ENCODE data around the gene HMGCL.
"Not testable (repeated sequence)": the region's sequence is repeated elsewhere in the genome, so short reads cannot be mapped to it uniquely, and the experiment has no call there.

The HMGCL gene

DNA sequence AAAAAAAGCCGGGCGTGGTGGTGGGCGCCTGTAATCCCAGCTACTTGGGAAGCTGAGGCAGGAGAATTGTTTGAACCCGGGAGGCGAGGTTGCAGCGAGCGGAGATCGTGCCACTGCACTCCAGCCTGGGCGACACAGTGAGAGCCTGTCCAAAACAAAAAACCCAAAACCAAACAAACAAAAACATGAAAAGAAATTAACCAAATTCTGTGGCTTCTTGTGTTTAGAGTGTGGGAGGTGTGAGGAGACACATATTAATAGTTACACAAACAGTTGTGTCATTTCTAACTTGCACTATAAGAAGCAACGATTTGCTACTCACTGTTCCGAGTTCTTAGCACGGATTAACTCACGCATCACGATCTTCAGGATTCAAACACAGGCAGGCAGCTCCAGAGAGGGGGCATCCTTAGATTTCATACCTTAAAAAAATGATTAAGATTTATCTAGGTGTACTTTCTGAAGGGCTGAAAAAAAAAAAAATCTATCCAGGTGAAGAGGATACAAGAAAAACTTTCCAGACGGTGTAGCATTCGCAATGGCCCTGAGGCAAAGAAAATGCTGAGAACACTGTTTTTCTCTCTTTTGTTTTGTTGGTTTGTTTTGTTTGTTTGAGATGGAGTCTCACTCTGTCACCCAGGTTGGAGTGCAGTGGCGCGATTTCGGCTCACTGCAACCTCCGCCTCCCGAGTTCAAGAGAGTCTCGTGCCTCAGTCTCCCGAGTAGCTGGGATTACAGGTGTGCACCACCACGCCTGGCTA lies 713 bp upstream of the HMGCL start:
- DNase-seq = no peak

DNA sequence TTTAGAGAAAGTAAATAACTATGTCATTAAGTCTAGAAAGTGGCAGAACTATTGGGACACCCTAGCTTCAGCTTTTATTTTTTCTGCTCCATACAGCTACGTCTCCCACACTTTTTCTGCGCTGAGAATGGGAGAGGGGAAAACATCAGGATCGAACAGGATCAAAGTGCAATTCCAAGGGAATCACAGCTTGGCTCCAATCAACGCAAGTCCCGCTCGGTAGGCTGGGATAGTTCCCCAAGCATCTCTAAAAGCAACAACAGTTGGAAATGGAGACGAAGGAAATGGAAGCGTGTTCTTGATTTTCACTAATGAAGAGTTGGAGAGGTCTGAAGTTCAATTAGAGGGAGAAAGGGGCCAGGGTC lies 536 bp downstream of the HMGCL start:
- no peak for DNase-seq

GRCh38 chr1:23823767-23824166 lies 1.5 kb downstream of the HMGCL start:
- DNase-seq = no peak

DNA sequence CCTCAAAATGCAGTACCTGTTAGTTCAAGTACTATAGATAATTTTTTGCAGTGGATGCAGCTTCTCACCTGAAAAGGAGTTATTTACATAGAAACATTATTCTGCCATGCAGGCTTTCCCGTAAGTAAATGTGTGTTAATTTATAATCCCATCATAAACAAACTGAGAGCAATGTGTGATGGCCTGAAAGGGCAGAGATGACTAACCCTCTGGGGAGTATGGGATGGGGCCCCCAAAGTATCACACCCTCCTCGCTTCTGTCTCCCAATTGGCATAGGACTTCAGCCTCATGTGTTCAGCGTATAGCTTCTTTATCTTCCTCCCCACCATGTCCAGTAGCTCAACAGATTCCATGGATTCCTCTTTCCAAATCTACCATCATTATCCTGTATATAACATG lies 7.6 kb downstream of the HMGCL start:
- no peak for DNase-seq

GRCh38 chr1:23816906-23817305 lies 8.3 kb downstream of the HMGCL start:
- DNase-seq = no peak

GRCh38 chr1:23816361-23816760 lies 8.9 kb downstream of the HMGCL start:
- no peak for DNase-seq

DNA sequence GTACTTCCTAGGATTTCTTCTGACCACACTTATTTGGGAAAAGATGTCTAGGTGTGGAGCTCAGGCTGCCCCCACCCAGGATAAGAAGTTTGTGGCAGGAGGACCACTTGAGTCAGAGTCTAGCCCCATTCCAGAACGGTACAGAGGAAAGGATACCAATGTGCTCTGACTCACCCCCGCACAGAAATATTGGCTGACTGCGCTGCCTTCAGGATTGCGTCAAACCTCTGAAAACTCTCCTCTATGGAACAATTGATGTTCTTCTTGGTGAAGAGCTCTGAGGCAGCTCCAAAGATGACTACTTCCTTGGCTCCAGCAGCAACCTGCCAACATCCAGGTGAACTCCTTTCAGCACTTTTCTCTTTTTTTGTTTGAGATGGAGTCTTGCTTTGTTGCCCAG lies 11.2 kb downstream of the HMGCL start:
- no peak for DNase-seq

DNA sequence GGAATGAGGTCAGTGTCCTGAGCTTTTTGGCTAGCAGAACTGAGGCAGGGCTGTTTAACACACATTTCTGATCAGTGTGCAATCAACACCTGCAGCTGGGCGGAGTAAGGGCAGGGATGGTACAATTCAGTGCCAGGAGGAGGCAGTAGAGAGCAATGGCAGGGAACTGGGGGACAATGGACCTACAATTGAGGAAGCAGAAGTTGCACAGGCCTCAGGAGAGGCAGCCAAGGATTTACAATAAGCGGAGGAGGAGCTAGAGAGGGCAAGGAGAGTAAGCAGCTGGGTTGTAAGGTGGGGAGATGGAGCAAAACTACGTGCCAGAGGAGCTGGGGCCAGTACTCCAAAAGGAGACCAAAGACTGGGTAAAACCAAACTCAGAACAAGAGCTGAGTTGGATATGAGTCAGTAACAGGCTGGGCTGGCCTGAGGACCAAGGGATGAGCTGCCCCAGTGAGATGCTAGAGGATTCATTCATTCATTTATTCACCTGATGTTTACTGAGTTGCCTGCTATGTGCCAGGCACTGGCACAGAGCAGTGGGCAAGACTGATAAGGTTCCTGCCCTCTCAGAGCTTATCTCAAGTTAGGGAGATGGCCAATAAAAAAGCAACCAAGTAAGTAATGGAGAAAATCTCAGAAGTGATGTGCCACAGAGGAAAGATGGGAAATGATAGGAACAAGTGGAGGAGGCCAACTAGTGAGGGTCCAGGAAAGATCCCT lies 14.2 kb downstream of the HMGCL start:
- no peak for DNase-seq

DNA sequence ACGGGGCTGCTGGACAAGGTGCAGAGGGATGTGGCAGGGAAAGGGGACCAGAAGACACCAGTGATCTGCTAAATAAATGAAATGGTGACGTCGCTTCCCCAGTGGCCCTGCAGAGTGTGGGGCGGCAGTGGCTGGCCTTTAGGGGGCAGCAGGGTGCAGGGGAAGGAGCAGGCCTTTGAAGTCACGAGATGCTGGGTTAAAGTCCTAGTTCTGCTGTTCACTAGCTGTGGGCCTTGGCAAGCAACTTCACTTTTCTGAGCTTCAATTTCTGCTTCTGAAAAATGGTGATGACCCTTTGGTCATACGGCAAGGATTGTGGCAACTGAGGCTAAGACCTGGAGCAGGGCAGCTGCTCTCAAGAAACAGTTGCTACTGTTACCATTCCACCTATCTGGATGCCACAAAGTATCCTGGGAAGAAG lies 15.5 kb downstream of the HMGCL start:
- DNase-seq = peak; percentile 74

DNA sequence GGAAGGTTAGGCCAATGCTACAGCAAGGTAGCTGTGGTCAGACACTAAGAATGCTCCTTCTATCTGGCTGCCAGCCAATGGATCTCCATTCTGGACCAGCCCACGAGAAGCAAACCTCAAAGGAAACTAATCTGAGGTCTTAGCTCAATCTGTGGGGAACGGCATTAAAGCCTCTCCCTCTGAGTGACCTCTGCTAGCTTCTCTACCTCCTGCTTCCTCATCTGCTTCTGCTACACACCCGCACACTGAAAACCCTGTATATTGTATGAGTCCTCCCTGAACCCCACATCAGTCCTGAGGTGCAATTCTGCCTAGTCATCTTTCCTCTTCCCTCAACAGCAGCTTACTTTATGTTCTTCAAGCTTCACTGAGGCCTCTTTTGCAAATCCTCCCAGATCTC lies 17.8 kb downstream of the HMGCL start:
- DNase-seq = no peak

DNA sequence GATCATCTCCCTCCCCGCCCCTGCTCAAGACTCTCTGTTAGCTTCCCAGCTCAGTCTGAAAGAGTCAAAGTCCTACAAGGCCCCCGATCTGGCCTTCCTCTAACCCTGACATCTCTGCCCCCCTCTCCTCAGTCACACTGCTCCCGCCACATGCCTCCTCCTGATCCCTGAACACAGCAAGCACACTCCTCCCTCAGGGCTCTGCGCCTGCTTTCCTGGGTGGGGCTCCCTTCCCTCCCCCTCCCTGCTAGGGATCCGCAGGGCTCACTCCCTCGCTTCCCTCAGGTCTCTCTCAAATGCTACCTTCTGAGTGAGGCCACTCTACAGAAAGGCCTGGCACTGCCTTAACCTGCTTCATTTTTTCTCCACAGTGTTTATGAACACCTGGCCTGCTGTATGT lies 18.9 kb downstream of the HMGCL start:
- DNase-seq = no peak

DNA sequence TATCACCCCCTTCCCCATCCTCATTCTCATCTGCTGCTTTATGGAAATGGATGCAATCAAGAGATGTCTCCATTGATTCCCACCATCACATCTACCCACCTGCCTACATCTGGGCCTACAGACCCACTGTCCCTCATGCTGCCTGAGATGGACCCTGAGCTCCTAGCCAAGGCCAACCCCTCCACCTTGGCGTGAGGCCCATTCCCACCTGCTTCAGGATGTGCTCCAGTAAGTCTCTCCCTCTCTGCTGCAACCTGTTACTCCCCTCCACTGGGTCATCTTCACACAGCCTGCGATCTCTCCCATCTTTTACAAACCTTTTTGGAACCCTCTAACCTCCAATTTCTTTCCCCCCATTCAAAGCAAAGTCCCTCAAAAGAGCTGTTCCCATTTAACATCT lies 20.2 kb downstream of the HMGCL start:
- no peak for DNase-seq

DNA sequence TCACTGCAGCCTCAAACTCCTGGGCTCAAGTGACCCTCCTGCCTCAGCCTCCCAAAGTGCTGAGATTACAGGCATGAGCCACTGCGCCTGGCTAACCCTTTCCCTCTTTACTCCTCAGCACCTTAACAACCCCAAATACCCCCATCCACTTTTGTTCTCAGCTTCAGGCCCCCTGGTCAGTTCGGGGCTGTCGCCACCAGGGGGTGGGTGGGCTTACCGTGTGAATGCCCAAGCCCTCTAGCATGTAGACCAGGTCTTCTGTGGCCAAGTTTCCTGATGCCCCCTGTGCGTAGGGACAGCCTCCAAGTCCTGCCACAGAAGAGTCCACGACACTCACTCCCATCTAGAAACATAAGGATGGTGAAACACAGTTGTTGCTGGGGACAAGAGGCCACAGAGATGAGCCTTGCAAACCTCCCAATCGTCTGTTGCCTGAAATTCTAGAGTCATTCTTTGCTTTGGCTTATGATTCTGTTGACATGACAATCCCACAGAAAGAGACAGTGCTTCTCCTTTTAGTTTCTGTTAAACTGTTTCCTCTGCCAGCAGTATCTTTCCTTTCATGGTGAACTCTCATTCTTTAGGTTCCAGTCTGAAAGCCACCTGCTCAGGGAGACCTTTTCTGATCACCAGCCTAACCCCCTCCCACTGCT lies 20.9 kb downstream of the HMGCL start:
- DNase-seq = no peak

GRCh38 chr1:23803674-23804073 lies 21.6 kb downstream of the HMGCL start:
- DNase-seq = no peak

GRCh38 chr1:23802809-23803342 lies 22.4 kb downstream of the HMGCL start:
- not testable (repeated sequence) for DNase-seq

DNA sequence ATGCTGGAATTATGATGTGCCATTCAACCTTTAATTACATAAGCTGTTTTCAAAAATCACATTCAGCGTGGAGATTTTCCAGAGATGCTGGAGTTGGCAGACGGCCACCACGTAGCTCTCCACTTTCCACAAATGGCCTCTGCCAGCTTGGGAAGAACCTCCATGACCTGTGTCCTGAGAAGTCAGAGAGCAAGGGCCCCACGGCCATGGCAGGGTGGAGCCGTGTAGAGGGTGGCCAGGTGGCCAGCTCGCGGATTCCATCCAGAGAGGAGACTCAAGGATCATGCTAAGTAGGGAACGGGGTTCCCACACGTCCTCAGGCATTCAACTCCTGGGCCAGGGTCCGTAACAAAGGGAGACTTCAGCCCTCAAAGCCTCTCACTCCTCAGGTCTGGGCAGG lies 23.4 kb downstream of the HMGCL start:
- DNase-seq = no peak

GRCh38 chr1:23801338-23801748 lies 23.9 kb downstream of the HMGCL start:
- DNase-seq = no peak

- DNase-seq = peak; percentile 97
Measured at GRCh38 chr1:23800400-23801337, 24.6 kb downstream of the HMGCL start, which contains the start of gene GALE. Gene GALE (minus strand): TSS chr1:23800754. CDS start chr1:23799007, 1,747 bp downstream.

DNA sequence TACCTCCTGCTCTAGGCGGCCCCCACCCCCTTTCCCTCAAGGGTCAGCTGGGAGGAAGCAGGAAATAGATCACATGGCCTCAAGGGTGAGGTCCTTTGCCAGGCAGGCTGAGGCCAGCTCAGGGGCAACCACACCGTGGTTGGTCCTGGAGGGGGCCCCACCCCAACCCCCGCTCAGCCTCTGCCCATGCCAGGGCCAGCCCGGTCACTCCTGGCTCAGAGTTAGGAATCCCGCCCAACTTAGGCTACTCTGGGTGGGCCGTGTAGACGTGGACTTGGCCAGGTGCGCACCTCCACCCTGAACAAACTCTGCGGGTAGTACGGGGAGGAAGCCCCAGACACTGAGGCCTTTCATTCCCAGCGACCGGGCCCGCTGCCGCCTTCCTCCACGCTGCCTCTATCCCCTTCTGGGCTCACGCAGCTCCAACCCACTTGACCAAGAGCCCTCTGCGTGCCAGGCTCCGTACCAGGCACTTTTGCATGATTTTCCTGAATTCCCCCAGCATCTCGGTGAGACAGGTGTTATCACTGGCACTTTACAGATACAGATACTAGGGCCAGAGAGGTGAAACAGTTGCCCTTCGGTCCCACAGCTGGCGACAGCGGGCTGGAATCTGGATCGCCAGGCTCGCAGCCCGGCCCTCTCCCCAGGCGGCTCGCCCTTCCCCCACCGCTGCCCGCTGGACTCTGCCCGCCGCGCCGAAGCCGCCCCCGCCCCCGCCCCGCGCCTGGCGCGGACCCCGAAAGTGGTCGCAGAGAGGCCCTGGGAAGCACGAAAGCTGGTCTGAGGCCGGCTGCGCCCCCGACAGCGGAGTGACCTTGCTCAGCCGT lies 25.4 kb downstream of the HMGCL start:
- no peak for DNase-seq

DNA sequence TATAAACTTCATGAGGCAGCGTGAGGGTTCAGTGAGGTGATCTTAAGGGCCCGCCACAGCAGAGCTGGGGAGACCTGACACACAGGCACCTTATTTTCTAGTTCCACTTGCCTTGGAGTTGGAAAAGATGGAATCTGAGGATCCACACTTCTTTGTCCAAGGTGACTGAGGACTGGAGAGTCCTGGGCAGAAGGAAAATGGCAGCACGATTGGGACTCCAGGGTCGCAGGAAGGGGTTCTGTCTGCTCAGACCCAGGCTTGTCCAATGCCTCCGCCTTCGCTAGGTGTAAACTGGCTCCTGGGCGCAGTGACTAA lies 26.0 kb downstream of the HMGCL start:
- DNase-seq = no peak

GRCh38 chr1:23798662-23799142 lies 26.5 kb downstream of the HMGCL start:
- no peak for DNase-seq
